ENCODE results near the gene IFT81. TPM values are rescaled to one million over a fixed set of nuclear protein-coding genes. Genes with fewer than 3 reads are reported as not detected.
"Not testable (repeated sequence)": the region's sequence is repeated elsewhere in the genome, so short reads cannot be mapped to it uniquely, and the experiment has no call there.

Gene IFT81
- total RNA-seq, 2 donors from 2014 or later, result 7.5 to 12.0 TPM

- H3K4me1 ChIP-seq, result peaks cover 0 to 46% of the 10 kb centered on the region in 2 donors
- no peak for TF ChIP-seq CTCF (IDR thresholded peaks at IDR 0.05)
- no peak overlapping the region for H3K4me3 ChIP-seq
- no peak for DNase-seq (ENCODE audit: low spot score)
- H3K9me3 ChIP-seq, result no peaks in the 10 kb centered on the region
- H3K36me3 ChIP-seq, result no peaks in the 10 kb centered on the region
- no peaks in the 10 kb centered on the region for H3K27me3 ChIP-seq
- peak overlapping the region; percentile 80 to 82 for H3K27ac ChIP-seq
These were observed 99.7 kb downstream of the IFT81 start for GRCh38 chr12:110223777-110224378.

GRCh38 chr12:110224379-110225304 lies 100.5 kb downstream of the IFT81 start:
- TF ChIP-seq CTCF (IDR thresholded peaks at IDR 0.05), result peak in 1 of 2 donors; percentile 67
- H3K36me3 ChIP-seq, result no peaks in the 10 kb centered on the region
- DNase-seq (ENCODE audit: low spot score), result no peak
- peaks cover 0 to 54% of the 10 kb centered on the region in 2 donors for H3K4me1 ChIP-seq
- peak overlapping the region; percentile 80 to 82 for H3K27ac ChIP-seq
- H3K4me3 ChIP-seq, result peak overlapping the region in 1 of 2 donors; percentile 28
- H3K27me3 ChIP-seq, result no peaks in the 10 kb centered on the region
- no peaks in the 10 kb centered on the region for H3K9me3 ChIP-seq

GRCh38 chr12:110227138-110227537 lies 103.0 kb downstream of the IFT81 start:
- Histone ChIP-seq H3K36me3 (no peaks in the 10 kb centered on the region), H3K4me3 (no peak overlapping the region), H3K9me3 (no peaks in the 10 kb centered on the region), H3K27me3 (no peaks in the 10 kb centered on the region), H3K4me1 (peaks cover 0 to 58% of the 10 kb centered on the region in 2 donors), H3K27ac (peak overlapping the region; percentile 14 to 82)
- no peak for TF ChIP-seq CTCF (IDR thresholded peaks at IDR 0.05)
- DNase-seq (ENCODE audit: low spot score), result no peak

GRCh38 chr12:110228348-110228747 lies 104.2 kb downstream of the IFT81 start:
- not testable (repeated sequence) for H3K9me3 ChIP-seq; DNase-seq (ENCODE audit: low spot score); H3K4me3 ChIP-seq; H3K27me3 ChIP-seq; H3K36me3 ChIP-seq
- H3K27ac ChIP-seq, result peak overlapping the region; percentile 67 to 82
- peaks cover 0 to 49% of the 10 kb centered on the region in 2 donors for H3K4me1 ChIP-seq

- no peaks in the 10 kb centered on the region for H3K36me3 ChIP-seq
- no peaks in the 10 kb centered on the region for H3K27me3 ChIP-seq
- H3K4me3 ChIP-seq, result no peak overlapping the region
- no peak for TF ChIP-seq CTCF (IDR thresholded peaks at IDR 0.05)
- H3K27ac ChIP-seq, result peak overlapping the region; percentile 67 to 82
- no peak for DNase-seq (ENCODE audit: low spot score)
- peaks cover 0 to 49% of the 10 kb centered on the region in 2 donors for H3K4me1 ChIP-seq
- no peaks in the 10 kb centered on the region for H3K9me3 ChIP-seq
These were observed 104.6 kb downstream of the IFT81 start for GRCh38 chr12:110228756-110229155.

- no peak for TF ChIP-seq CTCF (IDR thresholded peaks at IDR 0.05)
- Histone ChIP-seq H3K36me3 (no peaks in the 10 kb centered on the region), H3K27me3 (no peaks in the 10 kb centered on the region), H3K4me1 (peaks cover 0 to 49% of the 10 kb centered on the region in 2 donors), H3K9me3 (no peaks in the 10 kb centered on the region), H3K27ac (peak overlapping the region; percentile 67 to 82), H3K4me3 (no peak overlapping the region)
- DNase-seq (ENCODE audit: low spot score), result no peak
These were observed 105.3 kb downstream of the IFT81 start for GRCh38 chr12:110229409-110229808.

All from right atrium auricular region (tissue), 2 donors.